SK-N-SH treated with all-trans-retinoic acid at 6 μM for 48 hours (cell line): ENCODE data around the gene SCAMP5.

ENCODE experiments used
- ATAC-seq: fragments of 200-7000 bp; cut with Tn5 transposase; 3 replicates; pipeline ENCODE4 v1.9.1; 2020; ENCODE audit warnings: mild to moderate bottlenecking, moderate library complexity
- ARNTL ChIP-seq: fragments of 450-650 bp; formaldehyde crosslinking; IDR thresholded peaks from 2 replicates; pipeline ENCODE4 v1.5.0; 2020; ENCODE audit warnings: low read depth, mild to moderate bottlenecking, moderate library complexity, borderline replicate concordance
- BACH2 ChIP-seq: fragments of 250-450 bp; sonication (Bioruptor Pico); IDR thresholded peaks from 2 replicates; pipeline ENCODE4 v1.9.0; 2021; ENCODE audit warnings: mild to moderate bottlenecking, borderline replicate concordance
- CREB5 ChIP-seq: fragments of 250-450 bp; sonication (Bioruptor Pico); IDR thresholded peaks from 2 replicates; pipeline ENCODE4 v1.5.1; 2020; ENCODE audit warnings: low read depth, mild to moderate bottlenecking, moderate library complexity
- CSDC2 ChIP-seq: fragments of 250-450 bp; sonication (Bioruptor Pico); IDR thresholded peaks from 2 replicates; pipeline ENCODE4 v1.5.0; 2020; ENCODE audit warnings: mild to moderate bottlenecking, moderate library complexity
- ESRRG ChIP-seq: fragments of 250-450 bp; sonication (Bioruptor Pico); IDR thresholded peaks from 2 replicates; pipeline ENCODE4 v1.6.1; 2021; ENCODE audit warnings: mild to moderate bottlenecking
- GLIS3 ChIP-seq: fragments of 250-450 bp; sonication (Bioruptor Pico); IDR thresholded peaks from 2 replicates; pipeline ENCODE4 v1.5.0; 2020; ENCODE audit warnings: mild to moderate bottlenecking, moderate library complexity
- ISL1 ChIP-seq: fragments of 250-450 bp; sonication (Bioruptor Pico); IDR thresholded peaks from 2 replicates; pipeline ENCODE4 v2.1.2; 2022; ENCODE audit warnings: mild to moderate bottlenecking, moderate library complexity
- OSR1 ChIP-seq: fragments of 250-450 bp; sonication (Bioruptor Pico); IDR thresholded peaks from 2 replicates; pipeline ENCODE4 v1.8.0; 2022; ENCODE audit warnings: moderate library complexity, mild to moderate bottlenecking, inconsistent platforms
- PATZ1 ChIP-seq: fragments of 250-450 bp; sonication (Bioruptor Pico); IDR thresholded peaks from 2 replicates; pipeline ENCODE4 v1.8.0; 2020; ENCODE audit warnings: mild to moderate bottlenecking, moderate library complexity, borderline replicate concordance
- POU6F1 ChIP-seq: fragments of 250-450 bp; sonication (Bioruptor Pico); IDR thresholded peaks from 2 replicates; pipeline ENCODE4 v1.8.0; 2021; ENCODE audit warnings: low read depth, mild to moderate bottlenecking, moderate library complexity, borderline replicate concordance
- PPARA ChIP-seq: fragments of 250-450 bp; sonication (Bioruptor Pico); IDR thresholded peaks from 2 replicates; pipeline ENCODE4 v1.5.0; 2020; ENCODE audit warnings: mild to moderate bottlenecking, borderline replicate concordance
- RARB ChIP-seq: fragments of 250-450 bp; sonication (Bioruptor Pico); IDR thresholded peaks from 2 replicates; pipeline ENCODE4 v1.8.0; 2021; ENCODE audit warnings: mild to moderate bottlenecking, moderate library complexity
- SNAI2 ChIP-seq: fragments of 250-450 bp; sonication (Bioruptor Pico); IDR thresholded peaks from 2 replicates; pipeline ENCODE4 v1.5.0; 2020; ENCODE audit warnings: mild to moderate bottlenecking, moderate library complexity
- TCF4 ChIP-seq: fragments of 250-450 bp; sonication (Bioruptor Pico); IDR thresholded peaks from 2 replicates; pipeline ENCODE4 v1.8.0; 2021; ENCODE audit warnings: mild to moderate bottlenecking, moderate library complexity, borderline replicate concordance
- TOX ChIP-seq: fragments of 250-450 bp; sonication (Bioruptor Pico); IDR thresholded peaks from 2 replicates; pipeline ENCODE4 v1.8.0; 2021; ENCODE audit warnings: mild to moderate bottlenecking, moderate library complexity, borderline replicate concordance
- TSHZ2 ChIP-seq: fragments of 250-450 bp; sonication (Bioruptor Pico); IDR thresholded peaks from 2 replicates; pipeline ENCODE4 v1.5.0; 2020; ENCODE audit warnings: mild to moderate bottlenecking, moderate library complexity
- ZC3H10 ChIP-seq: fragments of 250-450 bp; sonication (Bioruptor Pico); IDR thresholded peaks from 2 replicates; pipeline ENCODE4 v1.5.1; 2021; ENCODE audit warnings: mild to moderate bottlenecking, moderate library complexity
- ZFP3 ChIP-seq: fragments of 250-450 bp; sonication (Bioruptor Pico); IDR thresholded peaks from 2 replicates; pipeline ENCODE4 v1.5.0; 2020; ENCODE audit warnings: mild to moderate bottlenecking, moderate library complexity
- ZFP30 ChIP-seq: fragments of 450-650 bp; formaldehyde crosslinking; IDR thresholded peaks from 2 replicates; pipeline ENCODE4 v1.5.0; 2022; ENCODE audit warnings: mild to moderate bottlenecking, moderate library complexity
- ZNF565 ChIP-seq: fragments of 450-650 bp; formaldehyde crosslinking; conservative IDR thresholded peaks from 2 replicates; pipeline ENCODE4 v1.5.0; 2020; ENCODE audit warnings: low read depth, mild to moderate bottlenecking, moderate library complexity
- ZNF70 ChIP-seq: fragments of 450-650 bp; formaldehyde crosslinking; IDR thresholded peaks from 2 replicates; pipeline ENCODE4 v1.5.0; 2020; ENCODE audit warnings: mild to moderate bottlenecking, moderate library complexity
- ZNF8 ChIP-seq: fragments of 450-650 bp; formaldehyde crosslinking; IDR thresholded peaks from 2 replicates; pipeline ENCODE4 v1.5.0; 2020; ENCODE audit warnings: mild to moderate bottlenecking, moderate library complexity

Gene SCAMP5

GRCh38 chr15:75030023-75030413, 34.7 kb downstream of the SCAMP5 start:
- no peak; the same call in 2 of the 3 replicates for ATAC-seq
- no peak for TF ChIP-seq PPARA (CRISPR knock-in tag)
- no peak for TF ChIP-seq ZC3H10 (CRISPR knock-in tag)
- TF ChIP-seq CSDC2 = no peak
- no peak for TF ChIP-seq RARB (CRISPR knock-in tag)
- TF ChIP-seq BACH2 (CRISPR knock-in tag) = no peak
- TF ChIP-seq ZNF70 = no peak
- no peak for TF ChIP-seq TSHZ2 (CRISPR knock-in tag)
- no peak for TF ChIP-seq SNAI2
- no peak for TF ChIP-seq ZNF565
- TF ChIP-seq OSR1 = no peak
- no peak for TF ChIP-seq ZFP3
- TF ChIP-seq ZNF8 (CRISPR knock-in tag) = no peak
- no peak for TF ChIP-seq POU6F1
- TF ChIP-seq PATZ1 (CRISPR knock-in tag) = no peak
- TF ChIP-seq ESRRG (CRISPR knock-in tag) = no peak
- no peak for TF ChIP-seq ZFP30
- no peak for TF ChIP-seq TOX
- TF ChIP-seq GLIS3 (CRISPR knock-in tag) = no peak
- no peak for TF ChIP-seq TCF4

- ATAC-seq = no peak
These were observed 35.1 kb downstream of the SCAMP5 start for GRCh38 chr15:75030424-75030823.

More at GRCh38 chr15:75030424-75030823, 35.1 kb downstream of the SCAMP5 start:
- TF ChIP-seq SNAI2 (no peak), GLIS3 (CRISPR knock-in tag) (no peak), ZNF70 (no peak), TCF4 (no peak), BACH2 (CRISPR knock-in tag) (no peak), ZFP30 (no peak), PPARA (CRISPR knock-in tag) (no peak), RARB (CRISPR knock-in tag) (no peak), ISL1 (no peak), TSHZ2 (CRISPR knock-in tag) (no peak), TOX (no peak), ARNTL (CRISPR knock-in tag) (no peak), ZC3H10 (CRISPR knock-in tag) (no peak), CREB5 (CRISPR knock-in tag) (no peak), CSDC2 (no peak), ZNF8 (CRISPR knock-in tag) (no peak)
- TF ChIP-seq, all 23 proteins: peak for 0
